HEK293 (cell line): ENCODE data around the gene ZNF416.

Experiments used
- BCL6B ChIP-seq: fragments of 450-650 bp; formaldehyde crosslinking; IDR thresholded peaks from 2 replicates; pipeline ENCODE4 v1.5.1; 2017; ENCODE audit warnings: missing biosample characterization, missing genetic modification characterization
- KLF7 ChIP-seq: fragments of 450-650 bp; formaldehyde crosslinking; IDR thresholded peaks from 2 replicates; pipeline ENCODE4 v1.5.1; 2016; ENCODE audit warnings: missing biosample characterization, missing genetic modification characterization, borderline replicate concordance
- PRDM10 ChIP-seq: fragments of 450-650 bp; formaldehyde crosslinking; IDR thresholded peaks from 2 replicates; pipeline ENCODE4 v1.5.1; 2016; ENCODE audit warnings: missing biosample characterization, missing genetic modification characterization
- WT1 ChIP-seq: fragments of 450-650 bp; formaldehyde crosslinking; IDR thresholded peaks from 2 replicates; pipeline ENCODE4 v1.5.1; 2016; ENCODE audit warnings: missing biosample characterization, missing genetic modification characterization
- YY2 ChIP-seq: fragments of 450-650 bp; formaldehyde crosslinking; IDR thresholded peaks from 2 replicates; pipeline ENCODE4 v1.5.1; 2016; ENCODE audit warnings: missing biosample characterization, missing genetic modification characterization
- ZBTB11 ChIP-seq: fragments of 450-650 bp; formaldehyde crosslinking; conservative IDR thresholded peaks from 2 replicates; pipeline ENCODE4 v1.5.1; 2016; ENCODE audit warnings: low read depth, missing biosample characterization, missing genetic modification characterization
- ZBTB48 ChIP-seq: fragments of 450-650 bp; formaldehyde crosslinking; IDR thresholded peaks from 2 replicates; pipeline ENCODE4 v1.5.1; 2016; ENCODE audit warnings: missing biosample characterization, missing genetic modification characterization
- ZBTB8A ChIP-seq: fragments of 450-650 bp; formaldehyde crosslinking; IDR thresholded peaks from 2 replicates; pipeline ENCODE4 v1.5.1; 2016; ENCODE audit warnings: missing biosample characterization, missing genetic modification characterization
- ZFP69B ChIP-seq: fragments of 450-650 bp; formaldehyde crosslinking; IDR thresholded peaks from 2 replicates; pipeline ENCODE4 v1.5.1; 2016; ENCODE audit warnings: missing biosample characterization, missing genetic modification characterization
- ZNF121 ChIP-seq: fragments of 450-650 bp; formaldehyde crosslinking; IDR thresholded peaks from 2 replicates; pipeline ENCODE4 v1.5.1; 2016; ENCODE audit warnings: missing biosample characterization, missing genetic modification characterization
- ZNF211 ChIP-seq: fragments of 450-650 bp; formaldehyde crosslinking; IDR thresholded peaks from 2 replicates; pipeline ENCODE4 v1.5.1; 2016; ENCODE audit warnings: low read depth, missing biosample characterization, missing genetic modification characterization
- ZNF239 ChIP-seq: fragments of 450-650 bp; formaldehyde crosslinking; IDR thresholded peaks from 2 replicates; pipeline ENCODE4 v1.5.1; 2016; ENCODE audit warnings: missing biosample characterization, missing genetic modification characterization
- ZNF274 ChIP-seq, 2 experiments: fragments of 200-500 bp in 1 of 2; fragments of 450-650 bp in 1 of 2; sonication (Bioruptor generic) in 1 of 2; formaldehyde crosslinking in 1 of 2; IDR thresholded peaks; 2 replicates each; pipeline versions ENCODE4 v1.5.1 to v1.6.1; 2014 to 2016; ENCODE audit warnings: borderline replicate concordance in 1 of 2, inconsistent platforms in 1 of 2, low read length in 1 of 2, missing biosample characterization in 1 of 2, missing genetic modification characterization in 1 of 2
- ZNF324 ChIP-seq: fragments of 450-650 bp; formaldehyde crosslinking; IDR thresholded peaks from 2 replicates; pipeline ENCODE4 v1.5.1; 2016; ENCODE audit warnings: missing biosample characterization, missing genetic modification characterization
- ZNF362 ChIP-seq: fragments of 450-650 bp; formaldehyde crosslinking; IDR thresholded peaks from 2 replicates; pipeline ENCODE4 v1.5.1; 2016; ENCODE audit warnings: missing biosample characterization, missing genetic modification characterization
- ZNF394 ChIP-seq: fragments of 450-650 bp; formaldehyde crosslinking; IDR thresholded peaks from 2 replicates; pipeline ENCODE4 v1.5.1; 2016; ENCODE audit warnings: missing biosample characterization, missing genetic modification characterization, mild to moderate bottlenecking, moderate library complexity, borderline replicate concordance
- ZNF558 ChIP-seq: fragments of 450-650 bp; formaldehyde crosslinking; IDR thresholded peaks from 2 replicates; pipeline ENCODE4 v1.5.1; 2016; ENCODE audit warnings: missing biosample characterization, missing genetic modification characterization
- ZNF621 ChIP-seq: fragments of 450-650 bp; formaldehyde crosslinking; IDR thresholded peaks from 2 replicates; pipeline ENCODE4 v1.5.1; 2017; ENCODE audit warnings: missing biosample characterization, missing genetic modification characterization
- ZNF629 ChIP-seq: fragments of 450-650 bp; formaldehyde crosslinking; IDR thresholded peaks from 2 replicates; pipeline ENCODE4 v1.5.1; 2017; ENCODE audit warnings: missing biosample characterization, missing genetic modification characterization
- ZNF747 ChIP-seq: fragments of 450-650 bp; formaldehyde crosslinking; IDR thresholded peaks from 2 replicates; pipeline ENCODE4 v1.5.1; 2016; ENCODE audit warnings: missing biosample characterization, missing genetic modification characterization
- ZNF785 ChIP-seq: fragments of 450-650 bp; formaldehyde crosslinking; IDR thresholded peaks from 2 replicates; pipeline ENCODE4 v1.5.1; 2016; ENCODE audit warnings: missing biosample characterization, missing genetic modification characterization
- ZNF791 ChIP-seq: fragments of 450-650 bp; formaldehyde crosslinking; IDR thresholded peaks from 2 replicates; pipeline ENCODE4 v1.5.1; 2016; ENCODE audit warnings: missing biosample characterization, missing genetic modification characterization
- TF ChIP-seq, protein P1 (sequence below): fragments of 450-650 bp; formaldehyde crosslinking; IDR thresholded peaks from 2 replicates; pipeline ENCODE4 v1.5.1; 2017; ENCODE audit warnings: missing biosample characterization, missing genetic modification characterization
- TF ChIP-seq, protein P2 (sequence below): fragments of 450-650 bp; formaldehyde crosslinking; IDR thresholded peaks from 2 replicates; pipeline ENCODE4 v1.5.1; 2016; ENCODE audit warnings: missing biosample characterization, missing genetic modification characterization

Gene ZNF416

GRCh38 chr19:57527136-57527881 lies 51.4 kb downstream of the ZNF416 start, which contains the start of gene ZNF549 (continued):
- no peak for TF ChIP-seq BCL6B (tag by site-specific recombination)
- no peak for TF ChIP-seq ZNF274 (IDR thresholded peaks at IDR 0.05; ENCODE audit: low read length)
- TF ChIP-seq ZNF274 (tag by site-specific recombination; IDR thresholded peaks at IDR 0.05; ENCODE audit: borderline replicate concordance) = 0 out of 2 replicates have a peak, but pooled peaks have one; percentile 34
- TF ChIP-seq, protein P1, sequence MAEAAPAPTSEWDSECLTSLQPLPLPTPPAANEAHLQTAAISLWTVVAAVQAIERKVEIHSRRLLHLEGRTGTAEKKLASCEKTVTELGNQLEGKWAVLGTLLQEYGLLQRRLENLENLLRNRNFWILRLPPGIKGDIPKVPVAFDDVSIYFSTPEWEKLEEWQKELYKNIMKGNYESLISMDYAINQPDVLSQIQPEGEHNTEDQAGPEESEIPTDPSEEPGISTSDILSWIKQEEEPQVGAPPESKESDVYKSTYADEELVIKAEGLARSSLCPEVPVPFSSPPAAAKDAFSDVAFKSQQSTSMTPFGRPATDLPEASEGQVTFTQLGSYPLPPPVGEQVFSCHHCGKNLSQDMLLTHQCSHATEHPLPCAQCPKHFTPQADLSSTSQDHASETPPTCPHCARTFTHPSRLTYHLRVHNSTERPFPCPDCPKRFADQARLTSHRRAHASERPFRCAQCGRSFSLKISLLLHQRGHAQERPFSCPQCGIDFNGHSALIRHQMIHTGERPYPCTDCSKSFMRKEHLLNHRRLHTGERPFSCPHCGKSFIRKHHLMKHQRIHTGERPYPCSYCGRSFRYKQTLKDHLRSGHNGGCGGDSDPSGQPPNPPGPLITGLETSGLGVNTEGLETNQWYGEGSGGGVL (tag by site-specific recombination) = no peak
- TF ChIP-seq PRDM10 (tag by site-specific recombination) = peak; percentile 56
- TF ChIP-seq ZNF211 = no peak
- TF ChIP-seq KLF7 (tag by site-specific recombination) = peak; percentile 66; the same call in 1 of the 2 replicates
- no peak for TF ChIP-seq ZNF121 (tag by site-specific recombination)
- TF ChIP-seq, protein P2, sequence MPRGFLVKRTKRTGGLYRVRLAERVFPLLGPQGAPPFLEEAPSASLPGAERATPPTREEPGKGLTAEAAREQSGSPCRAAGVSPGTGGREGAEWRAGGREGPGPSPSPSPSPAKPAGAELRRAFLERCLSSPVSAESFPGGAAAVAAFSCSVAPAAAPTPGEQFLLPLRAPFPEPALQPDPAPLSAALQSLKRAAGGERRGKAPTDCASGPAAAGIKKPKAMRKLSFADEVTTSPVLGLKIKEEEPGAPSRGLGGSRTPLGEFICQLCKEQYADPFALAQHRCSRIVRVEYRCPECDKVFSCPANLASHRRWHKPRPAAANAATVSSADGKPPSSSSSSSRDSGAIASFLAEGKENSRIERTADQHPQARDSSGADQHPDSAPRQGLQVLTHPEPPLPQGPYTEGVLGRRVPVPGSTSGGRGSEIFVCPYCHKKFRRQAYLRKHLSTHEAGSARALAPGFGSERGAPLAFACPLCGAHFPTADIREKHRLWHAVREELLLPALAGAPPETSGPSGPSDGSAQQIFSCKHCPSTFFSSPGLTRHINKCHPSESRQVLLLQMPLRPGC = no peak
- no peak for TF ChIP-seq ZNF785 (tag by site-specific recombination)
- TF ChIP-seq ZFP69B (tag by site-specific recombination) = 0 out of 2 replicates have a peak, but pooled peaks have one; percentile 19
- TF ChIP-seq ZBTB48 (tag by site-specific recombination) = no peak
- TF ChIP-seq ZNF629 (tag by site-specific recombination) = peak; percentile 91
- no peak for TF ChIP-seq ZNF362 (tag by site-specific recombination)
- TF ChIP-seq ZNF558 = no peak
- TF ChIP-seq ZNF239 = no peak
- TF ChIP-seq ZNF394 (tag by site-specific recombination) = no peak
- peak; percentile 23; the same call in 1 of the 2 replicates for TF ChIP-seq ZBTB8A
- peak; percentile 58 for TF ChIP-seq ZNF324
- TF ChIP-seq YY2 = no peak
- TF ChIP-seq ZNF621 (tag by site-specific recombination) = no peak
- TF ChIP-seq WT1 = 0 out of 2 replicates have a peak, but pooled peaks have one; percentile 11
- no peak for TF ChIP-seq ZNF791
- peak; percentile 99 for TF ChIP-seq ZBTB11 (tag by site-specific recombination)
- TF ChIP-seq ZNF747 (tag by site-specific recombination) = no peak
